ENCODE data around the gene GPR34. TPM values are rescaled to one million over a fixed set of nuclear protein-coding genes. Genes with fewer than 3 reads are reported as not detected.

GPR34 gene
- polyA plus RNA-seq, 2 of the 4 experiments (the other 2 are of a cell fraction): 0.23 TPM; not detected in 1

- ATAC-seq (no peak), DNase-seq (ENCODE audit: low read depth in 1 of 2, low spot score in 1 of 2) (no peak), FAIRE-seq (no peak)
- peaks cover 3% of the 10 kb centered on the region; the same call in 1 of the 3 replicates for H3K9me3 ChIP-seq
- no peak overlapping the region for H3K4me3 ChIP-seq
- ChIA-PET CTCF (no interaction called here), POLR2A (no interaction called here)
- TF ChIP-seq HMGXB4 (CRISPR knock-in tag; IDR thresholded peaks at IDR 0.05; ENCODE audit: borderline replicate concordance) (no peak), CBX2 (IDR thresholded peaks at IDR 0.05; ENCODE audit: borderline replicate concordance, low read depth) (no peak), SMC3 (IDR thresholded peaks at IDR 0.05) (no peak)
- H3K27ac ChIP-seq: no peak overlapping the region
- no peak overlapping the region for H3K4me2 ChIP-seq
- peaks cover 3% of the 10 kb centered on the region; the same call in 1 of the 3 replicates for H3K4me1 ChIP-seq
- WGBS (ENCODE audit: missing lambda C conversion rate): 94% methylated on average over 3 of the region's 3 CpGs
Measured at GRCh38 chrX:41720125-41720779, 31.5 kb downstream of the GPR34 start.

GRCh38 chrX:41721590-41721989 is 32.8 kb downstream of the GPR34 start:
- peaks cover 3% of the 10 kb centered on the region; the same call in 1 of the 3 replicates for H3K4me1 ChIP-seq
- POLR2A ChIA-PET: no interaction called here
- H3K4me3 ChIP-seq: no peak overlapping the region
- 94% methylated on average over 1 of the region's 1 CpG for WGBS (ENCODE audit: missing lambda C conversion rate)
- ATAC-seq (no peak), DNase-seq (ENCODE audit: low read depth in 1 of 2, low spot score in 1 of 2) (no peak), FAIRE-seq (peak; percentile 65)
- TF ChIP-seq JUN (IDR thresholded peaks at IDR 0.05): no peak
- no peak for TF ChIP-seq CEBPB (IDR thresholded peaks at IDR 0.05)
- no peak for TF ChIP-seq RCOR1 (IDR thresholded peaks at IDR 0.05; ENCODE audit: low read depth, low read length)
- TF ChIP-seq ZNF302 (CRISPR knock-in tag; IDR thresholded peaks at IDR 0.05): no peak
- TF ChIP-seq SREBF2 (IDR thresholded peaks at IDR 0.05): no peak
- TF ChIP-seq NFE2L2 (conservative IDR thresholded peaks at IDR 0.05; ENCODE audit: low read length): no peak
- TF ChIP-seq POLR2A (IDR thresholded peaks at IDR 0.05; ENCODE audit: low read length): no peak
- H3K27ac ChIP-seq: no peak overlapping the region
- CTCF ChIA-PET: interaction anchor here (1.2 kb wide), 1 partner anchor 14 kb away, joined by 4 read pairs; no protein-coding TSS in a partner anchor
- H3K4me2 ChIP-seq: no peak overlapping the region
- H3K9me3 ChIP-seq: peaks cover 3% of the 10 kb centered on the region; the same call in 1 of the 3 replicates

GRCh38 chrX:41722214-41722613 is 33.4 kb downstream of the GPR34 start:
- FAIRE-seq (peak; percentile 89), DNase-seq (ENCODE audit: low read depth in 1 of 2, low spot score in 1 of 2) (no peak), ATAC-seq (no peak)
- Histone ChIP-seq H3K4me3 (no peak overlapping the region), H3K4me1 (peaks cover 3% of the 10 kb centered on the region; the same call in 1 of the 3 replicates), H3K4me2 (no peak overlapping the region), H3K9me3 (peaks cover 3% of the 10 kb centered on the region; the same call in 1 of the 3 replicates), H3K27ac (no peak overlapping the region)
- TF ChIP-seq REST (IDR thresholded peaks at IDR 0.05): no peak
- ChIA-PET POLR2A (no interaction called here), CTCF (interaction anchor here (1.2 kb wide), 1 partner anchor 14 kb away, joined by 4 read pairs; no protein-coding TSS in a partner anchor)
- WGBS (ENCODE audit: missing lambda C conversion rate): 96% methylated on average over 3 of the region's 3 CpGs

- TF ChIP-seq SREBF2 (IDR thresholded peaks at IDR 0.05): no peak
- no peak for TF ChIP-seq RARB (CRISPR knock-in tag; IDR thresholded peaks at IDR 0.05)
- TF ChIP-seq CTCF (IDR thresholded peaks at IDR 0.05): no peak
- no peak for TF ChIP-seq PBX3 (IDR thresholded peaks at IDR 0.05)
- TF ChIP-seq NFE2L2 (conservative IDR thresholded peaks at IDR 0.05; ENCODE audit: low read length): no peak
- TF ChIP-seq ZNF302 (CRISPR knock-in tag; IDR thresholded peaks at IDR 0.05): no peak
- ATAC-seq: no peak
- no peak overlapping the region for H3K4me3 ChIP-seq
- ChIA-PET POLR2A (no interaction called here), CTCF (interaction anchor here (1.2 kb wide), 1 partner anchor 15 kb away, joined by 4 read pairs; no protein-coding TSS in a partner anchor)
- peaks cover 3% of the 10 kb centered on the region; the same call in 1 of the 3 replicates for H3K4me1 ChIP-seq
- FAIRE-seq: peak; percentile 83
- 56% methylated on average over 3 of the region's 3 CpGs for WGBS (ENCODE audit: missing lambda C conversion rate)
- H3K9me3 ChIP-seq: peaks cover 3% of the 10 kb centered on the region; the same call in 1 of the 3 replicates
- H3K27ac ChIP-seq: no peak overlapping the region
- no peak for DNase-seq (ENCODE audit: low read depth in 1 of 2, low spot score in 1 of 2)
- H3K4me2 ChIP-seq: no peak overlapping the region
Measured at GRCh38 chrX:41722816-41723618, 34.2 kb downstream of the GPR34 start.

All from A549 (cell line).